ENCODE results near the gene KLC1. TPM values are rescaled to one million over a fixed set of nuclear protein-coding genes. Genes with fewer than 3 reads are reported as not detected.
A peak's percentile ranks its signal among the peaks of the same experiment; 100 is the strongest.

The KLC1 gene
- total RNA-seq, 4 donors from 2014 or later, result 236 to 340 (median 281) TPM

- Histone ChIP-seq H3K27ac (peak overlapping the region; percentile 68 to 77 (median 76)), H3K4me1 (peaks cover 34 to 47% of the 10 kb centered on the region in 2 donors), H3K9me3 (no peaks in the 10 kb centered on the region), H3K36me3 (no peaks in the 10 kb centered on the region), H3K27me3 (no peaks in the 10 kb centered on the region), H3K4me3 (replicated peaks in 1 of 3) (no peak overlapping the region)
- 79 to 88% methylated on average over 18 to 19 of the region's 24 CpGs for WGBS, 2 donors
- no peak for DNase-seq
- intact Hi-C loops (cut with DNase I), result loop anchor here (10.0 kb wide), 1 partner anchor 148 kb away; the partner anchor contains the start of genes BAG5 and COA8
- TF ChIP-seq CTCF (IDR thresholded peaks at IDR 0.05), result no peak
Observed at GRCh38 chr14:103712633-103713247, 83.7 kb downstream of the KLC1 start.

- Histone ChIP-seq H3K9me3 (no peaks in the 10 kb centered on the region), H3K27ac (peak overlapping the region in 1 of 3 donors; percentile 77), H3K4me1 (peaks cover 36 to 47% of the 10 kb centered on the region in 2 donors), H3K36me3 (no peaks in the 10 kb centered on the region), H3K27me3 (no peaks in the 10 kb centered on the region), H3K4me3 (replicated peaks in 1 of 3) (no peak overlapping the region)
- intact Hi-C loops (cut with DNase I), result loop anchor here (10.0 kb wide), 1 partner anchor 149 kb away; the partner anchor contains the start of genes BAG5 and COA8
- WGBS, 2 donors, result 80 to 93% methylated on average over 10 to 13 of the region's 18 CpGs
- no peak for DNase-seq
- TF ChIP-seq POLR2A (IDR thresholded peaks at IDR 0.05) (no peak), CTCF (IDR thresholded peaks at IDR 0.05) (no peak)
Observed at GRCh38 chr14:103713304-103714062, 84.5 kb downstream of the KLC1 start.

GRCh38 chr14:103714063-103714724, 85.2 kb downstream of the KLC1 start:
- intact Hi-C loops (cut with DNase I), result loop anchor here (10.0 kb wide), 1 partner anchor 149 kb away; the partner anchor contains the start of genes BAG5 and COA8
- no peaks in the 10 kb centered on the region for H3K27me3 ChIP-seq
- WGBS, 2 donors, result 63 to 65% methylated on average over 16 of the region's 16 CpGs
- no peak overlapping the region for H3K27ac ChIP-seq
- no peaks in the 10 kb centered on the region for H3K36me3 ChIP-seq
- no peaks in the 10 kb centered on the region for H3K9me3 ChIP-seq
- no peak for TF ChIP-seq CTCF (IDR thresholded peaks at IDR 0.05)
- no peak for TF ChIP-seq POLR2A (IDR thresholded peaks at IDR 0.05)
- DNase-seq, result no peak
- H3K4me1 ChIP-seq, result peaks cover 36 to 50% of the 10 kb centered on the region in 2 donors
- no peak overlapping the region for H3K4me3 ChIP-seq (replicated peaks in 1 of 3)

GRCh38 chr14:103715052-103716000, 86.3 kb downstream of the KLC1 start, which contains the start of the genes XRCC3 and ZFYVE21:
Gene XRCC3 (minus strand): TSS chr14:103715451. CDS start chr14:103711087, 4,364 bp downstream.
Gene ZFYVE21 (plus strand): TSS chr14:103715810. CDS start chr14:103715842, 32 bp downstream.
- Histone ChIP-seq H3K9me3 (no peaks in the 10 kb centered on the region), H3K4me3 (replicated peaks in 1 of 3) (peak within 1 kb of the TSS; percentile 52 to 83 (median 64)), H3K27me3 (no peaks in the 10 kb centered on the region), H3K36me3 (no peaks in the 10 kb centered on the region), H3K27ac (peak within 1 kb of the TSS in 1 of 3 donors; percentile 68), H3K4me1 (peaks cover 36 to 50% of the 10 kb centered on the region in 2 donors)
- intact Hi-C loops (cut with DNase I), result loop anchor here (10.0 kb wide), 1 partner anchor 151 kb away; the partner anchor contains the start of genes BAG5 and COA8
- TF ChIP-seq CTCF (IDR thresholded peaks at IDR 0.05), result no peak
- peak; percentile 84 to 93 for TF ChIP-seq POLR2A (IDR thresholded peaks at IDR 0.05)
- 1% methylated on average over 26 to 40 of the region's 121 CpGs for WGBS, 2 donors
- DNase-seq, result peak; percentile 100
